ENCODE results near the gene COX20.
"Not testable (repeated sequence)": the region's sequence is repeated elsewhere in the genome, so short reads cannot be mapped to it uniquely, and the experiment has no call there.

Gene COX20
- long read RNA-seq, donor 1, transcript COX20-203 (4 exons, 2,631 nt), result minor isoform, 46 of 147 reads
- long read RNA-seq, donor 1, transcript COX20-202 (3 exons, 1,005 nt), result major isoform, 65 of 147 reads
- long read RNA-seq, donor 1, transcript COX20-204 (3 exons, 2,616 nt), result minor isoform, 13 of 147 reads
- long read RNA-seq, donor 1, partial matches to known transcripts, result 21 of 147 reads
- long read RNA-seq, donor 1, other reads (novel, unspliced or antisense), result 0 of 147 reads
- long read RNA-seq, donor 2, transcript COX20-202 (3 exons, 1,005 nt), result major isoform, 37 of 222 reads
- long read RNA-seq, donor 2, transcript COX20-203 (4 exons, 2,631 nt), result minor isoform, 25 of 222 reads
- long read RNA-seq, donor 2, transcript COX20-204 (3 exons, 2,616 nt), result minor isoform, 5 of 222 reads
- long read RNA-seq, donor 2, partial matches to known transcripts, result 134 of 222 reads
- long read RNA-seq, donor 2, other reads (novel, unspliced or antisense), result 19 of 222 reads
- long read RNA-seq, donor 3, transcript COX20-203 (4 exons, 2,631 nt), result major isoform, 28 of 75 reads
- long read RNA-seq, donor 3, transcript COX20-204 (3 exons, 2,616 nt), result minor isoform, 6 of 75 reads
- long read RNA-seq, donor 3, transcript COX20-202 (3 exons, 1,005 nt), result minor isoform, 23 of 75 reads
- long read RNA-seq, donor 3, partial matches to known transcripts, result 12 of 75 reads
- long read RNA-seq, donor 3, other reads (novel, unspliced or antisense), result 5 of 75 reads
- long read RNA-seq, donor 4, transcript COX20-204 (3 exons, 2,616 nt), result minor isoform, 13 of 637 reads
- long read RNA-seq, donor 4, transcript COX20-203 (4 exons, 2,631 nt), result minor isoform, 29 of 637 reads
- long read RNA-seq, donor 4, transcript COX20-202 (3 exons, 1,005 nt), result major isoform, 48 of 637 reads
- long read RNA-seq, donor 4, partial matches to known transcripts, result 522 of 637 reads
- long read RNA-seq, donor 4, other reads (novel, unspliced or antisense), result 23 of 637 reads
- long read RNA-seq, donor 5, transcript COX20-204 (3 exons, 2,616 nt), result minor isoform, 5 of 505 reads
- long read RNA-seq, donor 5, transcript COX20-203 (4 exons, 2,631 nt), result minor isoform, 45 of 505 reads
- long read RNA-seq, donor 5, transcript COX20-202 (3 exons, 1,005 nt), result major isoform, 59 of 505 reads
- long read RNA-seq, donor 5, partial matches to known transcripts, result 267 of 505 reads
- long read RNA-seq, donor 5, other reads (novel, unspliced or antisense), result 128 of 505 reads
- long read RNA-seq, donor 6, transcript COX20-204 (3 exons, 2,616 nt), result minor isoform, 11 of 601 reads
- long read RNA-seq, donor 6, transcript COX20-202 (3 exons, 1,005 nt), result major isoform, 62 of 601 reads
- long read RNA-seq, donor 6, transcript COX20-203 (4 exons, 2,631 nt), result minor isoform, 33 of 601 reads
- long read RNA-seq, donor 6, partial matches to known transcripts, result 480 of 601 reads
- long read RNA-seq, donor 6, other reads (novel, unspliced or antisense), result 12 of 601 reads
- long read RNA-seq, donor 7, transcript COX20-202 (3 exons, 1,005 nt), result minor isoform, 58 of 154 reads
- long read RNA-seq, donor 7, transcript COX20-204 (3 exons, 2,616 nt), result minor isoform, 11 of 154 reads
- long read RNA-seq, donor 7, transcript COX20-203 (4 exons, 2,631 nt), result major isoform, 62 of 154 reads
- long read RNA-seq, donor 7, partial matches to known transcripts, result 14 of 154 reads
- long read RNA-seq, donor 7, other reads (novel, unspliced or antisense), result 6 of 154 reads
- long read RNA-seq, donor 8, transcript COX20-203 (4 exons, 2,631 nt), result minor isoform, 33 of 548 reads
- long read RNA-seq, donor 8, transcript COX20-202 (3 exons, 1,005 nt), result major isoform, 68 of 548 reads
- long read RNA-seq, donor 8, transcript COX20-204 (3 exons, 2,616 nt), result minor isoform, 5 of 548 reads
- long read RNA-seq, donor 8, partial matches to known transcripts, result 393 of 548 reads
- long read RNA-seq, donor 8, other reads (novel, unspliced or antisense), result 49 of 548 reads

- peak; percentile 99 for DNase-seq
These were observed at the start of gene COX20 for GRCh38 chr1:244835276-244836134. Gene COX20, plus strand, starts transcription at chr1:244835658. Its CDS starts 57 bp downstream, at chr1:244835715.

DNA sequence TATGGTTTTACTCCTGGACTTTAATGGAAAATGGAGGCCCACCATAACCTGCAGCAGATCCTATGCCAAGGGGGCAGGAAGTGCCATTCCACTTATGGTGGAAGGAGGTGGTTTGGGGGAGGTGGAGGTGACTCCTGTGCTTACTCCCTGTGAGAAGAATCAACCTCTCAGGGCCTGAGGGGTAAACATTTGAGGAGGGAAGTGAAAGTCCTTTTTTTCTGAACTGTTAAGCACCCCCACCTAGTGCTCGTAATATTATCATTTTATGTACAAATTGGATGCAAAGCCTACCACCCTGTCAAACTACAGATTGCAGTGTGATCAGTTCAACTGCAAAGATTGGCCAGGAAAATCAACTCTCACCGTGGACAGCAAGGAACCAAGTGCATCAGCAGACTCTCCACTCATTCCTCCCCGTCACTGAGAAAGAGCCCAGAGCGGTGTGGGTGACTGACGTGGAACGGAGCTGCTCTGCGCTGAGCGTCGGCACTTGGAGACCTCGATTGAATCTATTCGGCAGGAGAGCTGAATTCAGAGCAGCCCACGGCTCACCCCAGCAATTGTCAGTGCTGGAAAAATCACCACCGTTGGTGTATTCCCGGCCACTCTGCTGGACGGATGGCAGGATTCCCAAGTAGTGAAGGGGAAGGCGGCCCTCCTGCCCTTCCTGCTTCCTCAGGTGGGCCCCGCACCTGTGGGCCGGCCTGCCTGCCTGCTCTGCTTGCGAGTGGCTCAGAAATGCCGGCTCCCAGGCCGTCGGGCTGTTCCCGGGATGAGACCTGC lies 46.8 kb upstream of the COX20 start:
- DNase-seq, result no peak

- peak; percentile 15 for DNase-seq
These were observed 46.2 kb upstream of the COX20 start for GRCh38 chr1:244789276-244789580.

DNA sequence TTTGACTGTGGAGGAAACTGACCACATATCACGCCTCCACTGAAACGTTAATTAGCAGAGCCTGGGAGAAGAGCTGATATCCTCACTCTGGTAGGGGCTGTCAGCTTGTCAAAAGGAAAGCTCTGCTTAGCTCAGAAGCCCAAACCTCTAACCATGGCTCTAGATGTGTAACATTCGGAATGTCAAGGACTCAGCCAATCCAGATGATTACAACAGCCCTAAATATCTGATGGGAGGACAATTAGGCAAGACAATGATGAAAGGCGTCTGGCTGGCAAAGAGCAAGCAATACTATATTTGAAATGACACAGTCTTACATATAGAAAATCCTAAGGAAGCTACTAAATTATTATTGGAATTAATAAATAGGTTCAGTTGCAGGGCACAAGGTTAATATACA lies 45.7 kb upstream of the COX20 start:
- no peak for DNase-seq

DNA sequence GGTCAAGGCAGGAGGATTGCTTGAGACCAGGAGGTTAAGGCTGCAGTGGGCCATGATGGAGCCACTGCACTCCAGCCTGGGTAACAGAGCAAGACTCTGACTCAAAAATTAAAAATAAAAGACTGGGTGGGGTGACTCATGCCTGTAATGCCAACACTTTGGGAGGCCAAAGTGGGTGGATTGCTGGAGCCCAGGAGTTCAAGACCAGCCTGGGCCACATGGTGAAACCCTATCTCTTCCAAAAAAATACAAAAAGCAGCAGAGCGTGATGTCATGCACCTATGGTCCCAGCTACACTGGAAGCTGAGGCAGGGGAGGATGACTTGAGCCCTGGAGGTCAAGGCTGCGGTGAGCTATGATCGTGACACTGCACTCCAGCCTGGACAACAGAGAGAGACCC lies 44.4 kb upstream of the COX20 start:
- DNase-seq, result no peak

GRCh38 chr1:244792188-244792850 lies 43.1 kb upstream of the COX20 start:
- no peak for DNase-seq

GRCh38 chr1:244794071-244794470 lies 41.4 kb upstream of the COX20 start:
- no peak for DNase-seq

- DNase-seq, result not testable (repeated sequence)
These were observed 40.9 kb upstream of the COX20 start for GRCh38 chr1:244794516-244794915.

- DNase-seq, result peak; percentile 49
These were observed 38.6 kb upstream of the COX20 start for GRCh38 chr1:244796719-244797406.

DNA sequence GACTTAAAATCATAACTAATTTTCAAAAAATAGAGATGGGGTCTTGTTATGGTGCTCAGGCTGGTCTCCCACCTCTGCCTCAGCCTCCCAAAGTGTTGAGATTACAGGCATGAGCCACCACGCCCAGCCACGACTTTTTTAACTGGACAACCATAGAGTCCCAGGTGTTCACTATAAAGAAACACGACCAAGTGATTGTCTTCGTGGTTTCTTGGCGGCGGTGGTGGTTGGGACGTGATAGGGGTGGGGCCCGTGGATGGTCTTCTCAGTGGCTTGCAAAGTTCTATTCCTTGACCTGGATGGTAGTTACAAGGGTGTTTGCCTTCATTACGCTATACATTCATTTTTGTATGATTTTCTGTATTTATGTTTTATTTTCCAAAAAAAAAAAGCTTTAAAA lies 34.6 kb upstream of the COX20 start:
- DNase-seq, result no peak

- DNase-seq, result no peak
These were observed 34.2 kb upstream of the COX20 start for GRCh38 chr1:244801246-244801645.

- no peak for DNase-seq
These were observed 33.4 kb upstream of the COX20 start for GRCh38 chr1:244802041-244802440.

GRCh38 chr1:244802556-244803239 lies 32.8 kb upstream of the COX20 start:
- no peak for DNase-seq

- DNase-seq, result no peak
These were observed 30.6 kb upstream of the COX20 start for GRCh38 chr1:244804841-244805240.

GRCh38 chr1:244807138-244807537 lies 28.3 kb upstream of the COX20 start:
- no peak for DNase-seq

- DNase-seq, result no peak
These were observed 25.2 kb upstream of the COX20 start for GRCh38 chr1:244810221-244810620.

DNA sequence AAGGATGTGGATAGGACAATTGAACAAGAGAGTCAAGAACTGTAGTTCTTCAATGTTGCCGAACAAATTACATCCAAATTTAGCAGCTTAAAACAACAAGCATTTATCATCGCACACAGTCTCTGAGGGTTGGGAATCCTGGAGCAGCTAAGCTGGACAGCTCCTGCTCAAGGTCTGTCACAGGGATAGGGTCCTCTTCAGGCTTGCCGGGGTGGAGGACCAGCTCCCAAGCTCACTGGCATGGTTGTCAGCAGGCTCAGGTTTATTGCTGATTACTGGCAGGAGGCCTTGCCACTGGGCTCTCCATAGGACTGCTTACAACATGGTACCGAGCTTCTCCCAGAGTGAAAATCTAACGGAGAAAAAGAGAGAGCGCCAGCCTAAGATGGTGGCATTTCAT lies 22.1 kb upstream of the COX20 start:
- DNase-seq, result no peak
